LNCaP clone FGC (cell line): ENCODE measurements around the gene SEC14L6.
"Not testable (repeated sequence)": the region's sequence is repeated elsewhere in the genome, so short reads cannot be mapped to it uniquely, and the experiment has no call there.

ENCODE experiments used
- DNase-seq: peaks from one replicate; pipeline ENCODE4 v3.0.0-alpha.2; 2011; ENCODE audit warnings: low read depth
- H3K4me3 ChIP-seq: 2 replicates; pipeline ENCODE4 v1.5.1; 2011; ENCODE audit warnings: mild to moderate bottlenecking, low read depth, low read length, control low read depth
- TF ChIP-seq, protein P1 (sequence below): IDR thresholded peaks from 2 replicates; pipeline ENCODE4 v1.5.1; 2012; ENCODE audit warnings: mild to moderate bottlenecking; ENCODE audit not compliant: control insufficient read depth, insufficient read depth; ENCODE audit errors: extremely low read depth

Gene SEC14L6

GRCh38 chr22:30566125-30566524, 19.6 kb upstream of the SEC14L6 start:
- DNase-seq = no peak
- TF ChIP-seq, protein P1, sequence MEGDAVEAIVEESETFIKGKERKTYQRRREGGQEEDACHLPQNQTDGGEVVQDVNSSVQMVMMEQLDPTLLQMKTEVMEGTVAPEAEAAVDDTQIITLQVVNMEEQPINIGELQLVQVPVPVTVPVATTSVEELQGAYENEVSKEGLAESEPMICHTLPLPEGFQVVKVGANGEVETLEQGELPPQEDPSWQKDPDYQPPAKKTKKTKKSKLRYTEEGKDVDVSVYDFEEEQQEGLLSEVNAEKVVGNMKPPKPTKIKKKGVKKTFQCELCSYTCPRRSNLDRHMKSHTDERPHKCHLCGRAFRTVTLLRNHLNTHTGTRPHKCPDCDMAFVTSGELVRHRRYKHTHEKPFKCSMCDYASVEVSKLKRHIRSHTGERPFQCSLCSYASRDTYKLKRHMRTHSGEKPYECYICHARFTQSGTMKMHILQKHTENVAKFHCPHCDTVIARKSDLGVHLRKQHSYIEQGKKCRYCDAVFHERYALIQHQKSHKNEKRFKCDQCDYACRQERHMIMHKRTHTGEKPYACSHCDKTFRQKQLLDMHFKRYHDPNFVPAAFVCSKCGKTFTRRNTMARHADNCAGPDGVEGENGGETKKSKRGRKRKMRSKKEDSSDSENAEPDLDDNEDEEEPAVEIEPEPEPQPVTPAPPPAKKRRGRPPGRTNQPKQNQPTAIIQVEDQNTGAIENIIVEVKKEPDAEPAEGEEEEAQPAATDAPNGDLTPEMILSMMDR = no peak
- H3K4me3 ChIP-seq = no peak overlapping the region

GRCh38 chr22:30565341-30565740, 18.8 kb upstream of the SEC14L6 start:
- H3K4me3 ChIP-seq = no peak overlapping the region
- TF ChIP-seq, protein P1 = no peak
- no peak for DNase-seq

DNA sequence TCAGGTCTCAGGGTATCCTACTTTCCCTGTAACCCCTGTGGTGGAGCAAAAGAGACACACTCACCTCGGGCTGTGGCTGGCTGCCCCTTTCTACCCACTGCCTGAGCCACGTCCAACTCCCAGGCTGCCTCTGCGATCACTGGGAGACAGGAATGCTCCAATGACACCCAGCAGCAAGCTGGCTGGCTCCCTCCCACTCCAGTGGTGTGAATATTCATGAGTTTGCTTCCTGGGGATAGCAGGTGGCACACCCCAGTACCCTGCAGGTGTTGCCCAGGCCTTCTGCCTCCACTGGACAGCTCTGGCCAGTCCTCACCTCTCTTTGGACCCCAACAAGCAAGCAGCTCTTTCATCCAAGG, 18.2 kb upstream of the SEC14L6 start:
- H3K4me3 ChIP-seq = no peak overlapping the region
- TF ChIP-seq, protein P1 = no peak
- DNase-seq = no peak

GRCh38 chr22:30564045-30564760, 17.7 kb upstream of the SEC14L6 start:
- no peak for DNase-seq
- TF ChIP-seq, protein P1 = no peak

GRCh38 chr22:30562366-30562765, 15.8 kb upstream of the SEC14L6 start:
- DNase-seq = no peak

More at GRCh38 chr22:30564045-30564760, 17.7 kb upstream of the SEC14L6 start:
- no peak overlapping the region for H3K4me3 ChIP-seq

GRCh38 chr22:30561402-30562189, 15.1 kb upstream of the SEC14L6 start:
- no peak overlapping the region for H3K4me3 ChIP-seq
- no peak for DNase-seq
- TF ChIP-seq, protein P1 = no peak

More at GRCh38 chr22:30562366-30562765, 15.8 kb upstream of the SEC14L6 start:
- TF ChIP-seq, protein P1 = no peak
- no peak overlapping the region for H3K4me3 ChIP-seq

GRCh38 chr22:30560643-30561202, 14.2 kb upstream of the SEC14L6 start:
- not testable (repeated sequence) for H3K4me3 ChIP-seq, DNase-seq
